Measurements from ENCODE around the gene PHF2. TPM values are rescaled to one million over a fixed set of nuclear protein-coding genes. Genes with fewer than 3 reads are reported as not detected.

PHF2 gene
- total and polyA plus RNA-seq, 2 experiments from 2014 or later = 4.6 to 16.5 TPM

- Histone ChIP-seq H3K9ac (no peak overlapping the region), H3K9me3 (ENCODE audit: low read depth) (no peaks in the 10 kb centered on the region), H3K4me1 (ENCODE audit: insufficient read depth) (peaks cover 13% of the 10 kb centered on the region), H3K27me3 (replicated peaks; ENCODE audit: insufficient read depth) (no peaks in the 10 kb centered on the region), H3K79me2 (ENCODE audit: insufficient read depth) (peaks cover 100% of the 10 kb centered on the region), H3K9me2 (ENCODE audit: insufficient read depth) (no peaks in the 10 kb centered on the region), H3K4me2 (ENCODE audit: unreplicated experiment) (no peak overlapping the region), H4K20me1 (ENCODE audit: insufficient read depth) (no peaks in the 10 kb centered on the region; the same call in 1 of the 2 replicates), H3K27ac (no peak overlapping the region), H3K36me3 (ENCODE audit: low read depth) (no peaks in the 10 kb centered on the region), H2AFZ (no peak overlapping the region), H3F3A (ENCODE audit: insufficient read depth) (no peaks in the 10 kb centered on the region), H3K4me3 (no peak overlapping the region)
- TF ChIP-seq EZH2 (IDR thresholded peaks at IDR 0.05; ENCODE audit: insufficient read depth, poor library complexity, severe bottlenecking) = no peak
- TF ChIP-seq EZH2phosphoT487 (IDR thresholded peaks at IDR 0.05; ENCODE audit: insufficient read depth, low read depth) = no peak
- in situ Hi-C loops (cut with MboI) = no loop called here
- peak; percentile 24 for DNase-seq
- 28 to 32% methylated on average over 5 of the region's 5 CpGs for WGBS, 2 experiments (ENCODE audit: low coverage in 1 of 2, low lambda C conversion rate in 2 of 2, missing lambda C conversion rate in 2 of 2)
These were observed 5.7 kb downstream of the PHF2 start for GRCh38 chr9:93582115-93582514.

DNA sequence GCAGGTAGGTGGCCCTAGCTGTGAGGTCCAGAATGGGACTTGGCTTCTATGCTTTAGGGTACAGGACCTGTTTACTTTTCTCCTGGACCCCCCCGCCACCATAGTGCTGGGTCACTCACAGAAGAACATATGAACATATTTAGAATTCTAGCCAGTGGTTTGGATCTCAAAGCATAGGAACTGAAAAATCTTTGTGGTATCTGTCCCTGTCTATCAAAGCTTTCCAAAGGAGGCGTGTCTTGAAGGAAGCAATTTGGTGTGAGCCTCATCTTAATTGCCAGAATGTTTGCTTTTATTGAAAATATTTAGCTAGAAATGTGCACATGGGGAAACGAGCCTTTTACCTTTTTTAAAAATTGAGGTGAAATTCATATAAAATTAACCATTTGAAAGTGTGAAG is 6.2 kb downstream of the PHF2 start:
- Histone ChIP-seq H3F3A (ENCODE audit: insufficient read depth) (no peaks in the 10 kb centered on the region), H3K9me2 (ENCODE audit: insufficient read depth) (no peaks in the 10 kb centered on the region), H4K20me1 (ENCODE audit: insufficient read depth) (no peaks in the 10 kb centered on the region; the same call in 1 of the 2 replicates), H3K9me3 (ENCODE audit: low read depth) (no peaks in the 10 kb centered on the region), H3K9ac (no peak overlapping the region), H3K27me3 (replicated peaks; ENCODE audit: insufficient read depth) (no peaks in the 10 kb centered on the region), H3K79me2 (ENCODE audit: insufficient read depth) (peaks cover 100% of the 10 kb centered on the region), H2AFZ (no peak overlapping the region), H3K4me3 (no peak overlapping the region), H3K4me1 (ENCODE audit: insufficient read depth) (peaks cover 13% of the 10 kb centered on the region), H3K27ac (no peak overlapping the region), H3K4me2 (ENCODE audit: unreplicated experiment) (no peak overlapping the region), H3K36me3 (ENCODE audit: low read depth) (no peaks in the 10 kb centered on the region)
- TF ChIP-seq EZH2phosphoT487 (IDR thresholded peaks at IDR 0.05; ENCODE audit: insufficient read depth, low read depth) (no peak), EZH2 (IDR thresholded peaks at IDR 0.05; ENCODE audit: insufficient read depth, poor library complexity, severe bottlenecking) (no peak)
- DNase-seq = no peak
- in situ Hi-C loops (cut with MboI) = no loop called here
- 66 to 67% methylated on average over 3 of the region's 3 CpGs for WGBS, 2 experiments (ENCODE audit: low coverage in 1 of 2, low lambda C conversion rate in 2 of 2, missing lambda C conversion rate in 2 of 2)

GRCh38 chr9:93585259-93585658 is 8.9 kb downstream of the PHF2 start:
- in situ Hi-C loops (cut with MboI) = no loop called here
- no peak for TF ChIP-seq EZH2phosphoT487 (IDR thresholded peaks at IDR 0.05; ENCODE audit: insufficient read depth, low read depth)
- TF ChIP-seq EZH2 (IDR thresholded peaks at IDR 0.05; ENCODE audit: insufficient read depth, poor library complexity, severe bottlenecking) = no peak
- WGBS, 2 experiments (ENCODE audit: low coverage in 1 of 2, low lambda C conversion rate in 2 of 2, missing lambda C conversion rate in 2 of 2) = 92 to 98% methylated on average over 4 of the region's 4 CpGs

DNA sequence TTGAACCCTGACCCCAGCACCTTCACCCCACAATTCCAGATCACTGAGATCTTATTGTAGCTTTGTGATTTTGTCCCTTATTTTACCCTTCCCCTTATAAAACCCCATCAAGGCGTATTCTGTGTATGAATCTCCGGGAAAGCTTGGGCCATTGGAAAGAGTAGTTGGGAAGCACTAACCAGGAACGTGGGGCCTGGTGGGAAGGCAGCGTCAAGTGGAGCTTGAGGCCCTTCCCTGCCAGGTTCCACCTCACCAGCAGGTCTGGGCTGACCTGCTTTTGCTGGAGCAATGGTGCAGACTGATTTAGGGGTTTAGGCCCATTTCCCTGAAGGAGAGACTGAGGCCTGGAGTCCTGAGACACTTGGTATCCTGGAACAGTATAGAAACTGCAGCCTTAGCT is 9.3 kb downstream of the PHF2 start:
- H3K9me2 ChIP-seq (ENCODE audit: insufficient read depth) = no peaks in the 10 kb centered on the region
- 0 out of 2 replicates have a peak, but pooled peaks cover 1% of the 10 kb centered on the region for H3K4me1 ChIP-seq (ENCODE audit: insufficient read depth)
- H3K4me3 ChIP-seq = no peak overlapping the region
- H3K27ac ChIP-seq = no peak overlapping the region
- peaks cover 99% of the 10 kb centered on the region for H3K79me2 ChIP-seq (ENCODE audit: insufficient read depth)
- no peak overlapping the region for H2AFZ ChIP-seq
- 98 to 100% methylated on average over 4 of the region's 4 CpGs for WGBS, 2 experiments (ENCODE audit: low coverage in 1 of 2, low lambda C conversion rate in 2 of 2, missing lambda C conversion rate in 2 of 2)
- no peaks in the 10 kb centered on the region for H3F3A ChIP-seq (ENCODE audit: insufficient read depth)
- TF ChIP-seq EZH2phosphoT487 (IDR thresholded peaks at IDR 0.05; ENCODE audit: insufficient read depth, low read depth) = no peak
- TF ChIP-seq EZH2 (IDR thresholded peaks at IDR 0.05; ENCODE audit: insufficient read depth, poor library complexity, severe bottlenecking) = no peak
- no peaks in the 10 kb centered on the region for H3K36me3 ChIP-seq (ENCODE audit: low read depth)
- H3K9ac ChIP-seq = no peak overlapping the region
- in situ Hi-C loops (cut with MboI) = no loop called here
- no peaks in the 10 kb centered on the region for H3K9me3 ChIP-seq (ENCODE audit: low read depth)
- no peaks in the 10 kb centered on the region for H3K27me3 ChIP-seq (replicated peaks; ENCODE audit: insufficient read depth)
- no peak for DNase-seq
- no peak overlapping the region for H3K4me2 ChIP-seq (ENCODE audit: unreplicated experiment)
- no peaks in the 10 kb centered on the region; the same call in 1 of the 2 replicates for H4K20me1 ChIP-seq (ENCODE audit: insufficient read depth)

More at GRCh38 chr9:93585259-93585658, 8.9 kb downstream of the PHF2 start:
- H3K9ac ChIP-seq = no peak overlapping the region
- H3K4me1 ChIP-seq (ENCODE audit: insufficient read depth) = 0 out of 2 replicates have a peak, but pooled peaks cover 6% of the 10 kb centered on the region
- H3K27ac ChIP-seq = no peak overlapping the region
- no peaks in the 10 kb centered on the region for H3K9me2 ChIP-seq (ENCODE audit: insufficient read depth)
- peaks cover 99% of the 10 kb centered on the region for H3K79me2 ChIP-seq (ENCODE audit: insufficient read depth)
- no peak overlapping the region for H3K4me2 ChIP-seq (ENCODE audit: unreplicated experiment)
- no peak overlapping the region for H3K4me3 ChIP-seq
- H2AFZ ChIP-seq = no peak overlapping the region
- no peaks in the 10 kb centered on the region; the same call in 1 of the 2 replicates for H4K20me1 ChIP-seq (ENCODE audit: insufficient read depth)
- no peaks in the 10 kb centered on the region for H3K36me3 ChIP-seq (ENCODE audit: low read depth)
- no peak for DNase-seq
- H3K27me3 ChIP-seq (replicated peaks; ENCODE audit: insufficient read depth) = no peaks in the 10 kb centered on the region
- no peaks in the 10 kb centered on the region for H3F3A ChIP-seq (ENCODE audit: insufficient read depth)
- no peaks in the 10 kb centered on the region for H3K9me3 ChIP-seq (ENCODE audit: low read depth)
